HG02981 (cell line): ENCODE results near the gene SAMD14.

Experiments used
- ATAC-seq: cut with Tn5 transposase; IDR thresholded peaks from one replicate; pipeline ENCODE4 v1.9.1; 2021; ENCODE audit warnings: mild to moderate bottlenecking, moderate library complexity; ENCODE audit not compliant: unreplicated experiment

Gene SAMD14

DNA sequence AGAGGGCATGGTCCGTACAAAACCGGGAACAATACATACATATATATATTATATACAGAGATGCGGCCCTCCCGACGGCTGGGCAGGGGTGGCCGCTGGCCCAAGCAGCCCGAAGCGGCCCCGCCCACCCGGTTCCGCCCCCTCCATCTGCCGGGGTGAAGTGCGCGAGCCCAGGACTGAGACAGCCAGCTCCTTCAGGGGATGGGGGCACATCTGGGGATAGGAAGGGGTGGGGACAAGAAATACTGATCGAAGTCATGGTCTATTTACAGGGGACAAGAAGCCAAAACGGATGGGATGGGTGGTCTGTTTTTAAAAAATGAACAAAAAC lies 3.8 kb upstream of the SAMD14 start:
- ATAC-seq: no peak

GRCh38 chr17:50133028-50133768 lies 3.2 kb upstream of the SAMD14 start:
- no peak for ATAC-seq

DNA sequence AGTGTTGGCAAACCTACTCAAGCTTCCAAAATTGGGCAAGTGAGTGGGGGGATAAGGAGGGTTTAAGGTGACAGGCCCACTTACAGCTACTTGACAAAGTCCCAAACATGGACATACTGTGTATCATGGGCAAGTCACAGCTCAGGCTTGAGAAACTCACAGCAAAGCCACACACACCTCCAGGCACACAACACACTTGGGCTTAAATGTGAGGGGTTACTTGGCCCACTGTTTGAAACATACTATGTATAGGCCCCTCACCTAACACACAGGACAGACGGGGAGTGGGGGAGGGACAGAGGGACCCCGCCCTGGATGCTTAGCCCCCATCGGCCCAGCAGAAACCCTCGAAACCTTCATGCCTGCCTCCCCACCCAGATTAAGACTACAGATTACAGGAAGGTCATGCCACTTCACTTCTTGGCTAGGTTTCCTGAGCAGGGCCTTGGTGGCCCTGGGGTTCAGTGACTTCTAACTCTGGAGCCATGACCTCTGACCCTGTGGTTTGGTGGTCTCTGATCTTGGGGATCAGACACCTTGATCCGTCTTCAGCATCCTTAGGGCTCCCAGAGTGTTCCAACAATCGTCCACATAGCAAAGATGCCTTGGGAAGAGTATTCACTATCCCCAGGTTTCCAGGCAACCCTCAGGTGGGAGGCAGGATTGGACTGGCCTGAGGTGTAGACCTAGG lies 2.3 kb upstream of the SAMD14 start:
- ATAC-seq: no peak

DNA sequence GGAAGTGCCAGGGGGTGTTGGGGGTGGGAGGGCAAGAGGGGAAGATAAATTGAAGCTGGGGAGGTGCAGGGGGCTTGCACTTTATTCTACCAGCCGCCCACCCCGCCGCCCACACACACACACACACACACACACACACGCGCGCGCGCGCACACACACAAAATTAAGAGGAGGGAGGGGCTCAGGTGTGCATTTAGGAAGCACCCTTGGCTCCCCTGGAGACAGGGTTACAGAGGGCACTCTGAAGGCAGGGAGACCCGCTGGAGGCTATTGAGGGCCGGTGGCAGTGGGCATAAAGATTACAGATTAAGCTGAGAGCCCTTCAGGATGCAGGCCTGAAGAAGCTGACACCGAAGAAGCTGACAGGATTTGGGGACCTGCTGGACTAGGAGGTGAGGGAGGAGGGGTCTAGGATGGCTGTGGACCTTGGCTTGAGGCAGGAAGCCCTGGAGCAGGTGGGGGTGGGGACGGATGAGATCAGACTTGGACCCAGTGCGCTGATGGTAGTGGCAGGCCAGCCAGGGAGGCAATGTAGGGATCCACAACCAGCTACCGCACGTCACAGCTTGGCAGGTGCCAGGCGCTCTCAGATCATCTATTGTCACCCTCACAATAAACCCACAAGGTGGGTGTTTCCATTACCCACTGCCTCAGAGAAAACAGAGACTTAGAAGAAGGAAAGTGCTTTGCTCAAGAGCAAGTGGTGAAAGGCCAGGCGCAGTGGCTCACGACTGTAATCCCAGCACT lies 772 bp upstream of the SAMD14 start:
- no peak for ATAC-seq

DNA sequence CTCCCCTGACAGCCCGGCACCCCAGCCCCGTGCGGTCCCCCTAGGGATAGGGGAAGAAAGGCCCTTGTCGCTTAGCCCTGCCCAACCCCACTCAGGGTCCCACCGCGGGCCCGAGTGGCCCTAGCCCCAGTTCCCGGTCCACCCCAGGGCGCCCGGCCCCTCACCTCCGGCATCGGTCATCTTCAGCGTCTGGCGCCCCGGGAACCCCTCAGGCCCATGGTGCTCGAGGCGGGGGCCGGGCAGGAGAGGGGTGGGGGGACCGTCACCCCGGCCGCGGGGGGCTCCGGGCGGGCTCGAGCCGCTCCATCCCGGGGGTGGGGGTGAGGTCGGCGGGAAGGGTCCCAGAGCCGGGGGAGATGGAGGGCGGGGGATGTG lies 620 bp downstream of the SAMD14 start:
- ATAC-seq: no peak

DNA sequence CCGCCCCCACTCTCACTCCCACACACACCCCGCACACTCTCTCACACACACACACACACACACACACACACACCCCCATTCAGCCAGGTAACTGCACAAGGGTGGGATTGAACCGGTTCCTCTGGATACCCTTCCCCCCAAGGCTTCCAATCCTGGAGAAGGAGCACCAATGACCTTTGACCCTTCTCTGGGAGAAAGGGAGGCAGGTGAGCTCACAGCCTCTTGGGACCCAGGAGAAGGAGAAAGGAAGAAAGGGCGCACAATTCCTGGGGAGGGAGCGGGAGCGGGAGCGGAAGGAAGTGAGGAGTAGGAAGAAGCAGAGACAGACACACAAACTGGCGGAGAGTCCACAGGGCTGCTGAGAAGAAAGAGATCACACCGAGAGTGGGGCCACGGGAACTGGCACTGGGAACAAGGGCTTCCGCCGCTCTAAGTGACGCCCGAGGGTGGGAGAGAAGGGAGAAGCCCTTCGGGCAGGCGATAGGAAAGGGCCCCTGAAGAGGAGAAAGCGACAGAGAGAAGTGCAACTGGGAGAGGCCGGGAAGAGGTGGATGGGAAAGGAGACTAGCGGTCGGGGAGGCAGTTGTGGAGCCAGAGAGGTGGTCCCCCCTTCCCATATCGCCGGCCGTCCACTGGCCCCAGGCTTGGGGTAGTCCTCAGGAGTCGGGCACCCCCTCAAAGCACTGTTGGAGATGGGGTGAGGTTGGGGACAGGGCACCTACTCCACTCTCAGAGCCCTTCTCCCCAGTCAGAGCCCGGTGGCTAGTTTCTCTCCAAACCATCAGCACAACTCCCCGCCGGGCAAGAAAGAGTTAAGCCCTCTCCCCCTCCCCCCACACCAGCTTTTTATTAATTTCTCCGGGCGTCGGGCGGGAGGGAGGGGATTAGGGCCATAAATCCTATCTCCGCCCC lies 1.3 kb downstream of the SAMD14 start:
- no peak for ATAC-seq

GRCh38 chr17:50127697-50128361 lies 2.1 kb downstream of the SAMD14 start:
- no peak for ATAC-seq

DNA sequence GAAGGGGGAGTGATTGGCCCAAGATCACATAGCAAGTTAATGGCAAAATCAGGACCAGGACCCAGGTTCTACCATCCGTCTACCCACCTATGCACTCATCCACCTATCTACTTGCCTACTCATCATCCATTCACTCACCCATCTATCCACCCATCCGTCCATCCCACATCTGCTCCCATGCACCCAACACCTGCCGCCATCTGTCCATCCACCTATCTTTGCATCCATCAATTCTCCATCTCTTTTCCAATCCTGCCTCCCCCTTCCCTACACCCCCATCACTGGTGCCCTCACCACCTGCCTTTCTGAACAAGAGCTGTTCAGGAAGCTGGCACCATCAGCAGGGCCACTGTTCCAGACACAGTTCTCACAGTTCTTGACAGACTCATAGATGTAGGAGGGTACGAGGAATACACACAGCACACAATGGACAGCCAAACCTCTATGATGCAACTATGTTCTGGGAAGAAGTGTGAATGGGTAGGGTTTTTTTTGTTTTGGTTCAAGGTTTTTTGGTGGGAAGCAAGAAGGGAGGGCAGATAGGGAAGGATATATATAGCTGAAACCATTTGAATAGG lies 4.5 kb downstream of the SAMD14 start:
- no peak for ATAC-seq

GRCh38 chr17:50123649-50124349 lies 6.2 kb downstream of the SAMD14 start:
- ATAC-seq: no peak

- ATAC-seq: no peak
These were observed 7.0 kb downstream of the SAMD14 start for GRCh38 chr17:50122945-50123344.

GRCh38 chr17:50120475-50121253 lies 9.3 kb downstream of the SAMD14 start:
- no peak for ATAC-seq

- no peak for ATAC-seq
These were observed 11.1 kb downstream of the SAMD14 start for GRCh38 chr17:50118828-50119218.

- ATAC-seq: no peak
These were observed 11.7 kb downstream of the SAMD14 start for GRCh38 chr17:50118076-50118827.

DNA sequence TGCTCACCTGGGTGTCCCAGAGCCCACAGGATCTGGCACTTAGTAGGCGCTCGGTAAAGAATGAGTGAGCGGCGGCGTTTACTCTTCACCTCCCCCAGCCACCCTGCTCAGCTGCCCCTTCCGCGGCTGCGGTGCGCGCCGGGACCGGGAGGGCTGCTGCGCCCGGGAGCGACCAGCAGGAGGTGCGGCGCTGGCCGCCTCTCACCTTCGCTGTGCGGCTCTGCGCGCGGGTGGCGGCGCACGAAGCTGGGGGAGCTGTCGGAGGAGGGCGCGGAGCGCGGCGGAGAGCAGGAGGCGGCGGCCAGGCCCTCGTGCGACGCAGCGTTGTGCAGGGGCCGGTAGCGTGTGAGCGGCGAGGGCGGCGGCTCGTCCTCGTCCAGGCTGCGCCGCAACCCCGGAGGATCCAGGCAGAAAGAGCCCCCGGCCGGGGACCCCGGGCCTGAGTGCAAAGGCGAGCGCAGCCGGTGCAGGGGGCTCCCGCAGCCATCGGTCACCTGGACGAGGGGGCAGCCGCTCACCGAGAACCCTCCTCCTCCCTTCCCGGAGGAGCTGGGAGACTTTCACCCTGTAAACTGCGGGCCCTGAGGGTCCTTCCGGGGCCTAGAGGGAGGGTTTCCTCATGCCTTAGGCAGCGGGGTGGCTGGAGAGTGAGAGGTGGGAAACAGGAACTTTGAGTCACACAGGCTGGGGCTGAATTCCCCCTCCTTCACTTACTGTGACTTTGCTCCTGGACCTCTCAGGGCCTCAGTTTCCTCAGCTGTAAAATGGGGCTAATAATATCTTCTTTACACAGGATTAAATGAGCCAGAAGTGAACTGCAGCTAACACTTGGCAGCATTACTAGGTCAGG lies 12.5 kb downstream of the SAMD14 start:
- no peak for ATAC-seq

DNA sequence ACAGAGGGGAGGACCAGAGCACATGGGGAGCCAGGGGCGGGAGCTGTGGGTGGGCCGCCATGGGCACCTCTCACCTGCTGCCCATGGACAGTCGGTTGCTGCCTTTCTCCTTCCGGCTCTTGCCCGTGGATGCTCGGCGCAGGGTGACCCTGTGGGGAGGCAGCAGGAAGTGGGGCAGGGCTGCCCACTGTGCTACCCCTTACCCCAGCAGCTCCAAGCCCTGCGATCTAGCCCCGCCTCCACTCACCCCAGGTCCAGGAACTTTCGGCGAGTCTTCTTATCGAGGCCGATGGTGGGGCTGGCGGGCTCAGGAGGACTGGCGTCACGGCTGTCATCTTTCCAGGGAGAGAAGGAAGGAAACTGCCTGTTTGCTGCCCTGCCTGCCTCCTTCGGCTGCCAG lies 14.2 kb downstream of the SAMD14 start:
- ATAC-seq: no peak

- ATAC-seq: no peak
These were observed 15.1 kb downstream of the SAMD14 start for GRCh38 chr17:50114849-50115357.

DNA sequence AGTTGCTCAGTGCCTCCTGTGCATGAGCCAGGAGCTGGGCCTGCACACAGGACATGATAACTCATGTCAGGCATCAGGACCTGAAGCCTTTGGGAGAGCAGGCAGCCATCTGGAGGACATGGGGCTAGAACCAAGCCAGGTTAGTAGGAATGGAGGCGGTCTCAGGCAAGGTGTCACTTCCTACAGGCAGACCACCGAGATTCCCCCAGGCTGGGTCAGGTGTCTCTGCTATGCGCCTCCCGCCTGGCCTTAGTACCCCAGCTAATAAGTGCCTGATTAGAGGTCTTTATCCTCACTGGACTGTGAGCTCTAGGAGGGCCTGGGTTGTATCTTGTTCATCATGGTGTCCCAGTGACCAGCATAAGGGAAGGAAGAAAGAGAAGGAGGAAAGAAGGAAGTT lies 15.6 kb downstream of the SAMD14 start:
- no peak for ATAC-seq
